ENCODE measurements around the gene HS2ST1. TPM values are rescaled to one million over a fixed set of nuclear protein-coding genes. Genes with fewer than 3 reads are reported as not detected.
"Not testable (repeated sequence)": the region's sequence is repeated elsewhere in the genome, so short reads cannot be mapped to it uniquely, and the experiment has no call there.

HS2ST1 gene
- total RNA-seq, 1 donor from 2014 or later, result 12.6 TPM

DNA sequence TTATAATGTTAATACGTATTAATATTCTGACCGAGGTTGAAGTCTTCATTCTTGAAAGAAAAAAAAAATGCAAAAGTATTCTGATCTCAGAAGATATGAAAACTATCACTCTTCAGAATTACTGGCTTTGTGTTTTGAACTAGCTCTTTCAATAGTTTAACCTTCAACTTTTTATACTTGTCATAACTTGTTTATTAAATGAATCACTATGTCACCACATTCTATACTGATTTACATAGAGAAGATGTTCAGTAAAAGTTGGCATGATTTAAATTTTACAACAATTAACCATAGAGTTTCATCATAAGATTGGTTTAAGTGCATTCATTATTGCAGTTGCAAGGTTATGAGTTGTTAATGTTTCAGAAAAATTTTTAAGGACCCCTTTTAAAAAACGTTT lies 57.3 kb downstream of the HS2ST1 start:
- no peak overlapping the region for H3K4me3 ChIP-seq
- intact Hi-C loops (cut with micrococcal nuclease), result no loop called here
- no peaks in the 10 kb centered on the region for H3K9me3 ChIP-seq (replicated peaks)
- DNase-seq, result no peak
- no peaks in the 10 kb centered on the region for H3K27me3 ChIP-seq (ENCODE audit: low read depth)
- TF ChIP-seq, protein P1, sequence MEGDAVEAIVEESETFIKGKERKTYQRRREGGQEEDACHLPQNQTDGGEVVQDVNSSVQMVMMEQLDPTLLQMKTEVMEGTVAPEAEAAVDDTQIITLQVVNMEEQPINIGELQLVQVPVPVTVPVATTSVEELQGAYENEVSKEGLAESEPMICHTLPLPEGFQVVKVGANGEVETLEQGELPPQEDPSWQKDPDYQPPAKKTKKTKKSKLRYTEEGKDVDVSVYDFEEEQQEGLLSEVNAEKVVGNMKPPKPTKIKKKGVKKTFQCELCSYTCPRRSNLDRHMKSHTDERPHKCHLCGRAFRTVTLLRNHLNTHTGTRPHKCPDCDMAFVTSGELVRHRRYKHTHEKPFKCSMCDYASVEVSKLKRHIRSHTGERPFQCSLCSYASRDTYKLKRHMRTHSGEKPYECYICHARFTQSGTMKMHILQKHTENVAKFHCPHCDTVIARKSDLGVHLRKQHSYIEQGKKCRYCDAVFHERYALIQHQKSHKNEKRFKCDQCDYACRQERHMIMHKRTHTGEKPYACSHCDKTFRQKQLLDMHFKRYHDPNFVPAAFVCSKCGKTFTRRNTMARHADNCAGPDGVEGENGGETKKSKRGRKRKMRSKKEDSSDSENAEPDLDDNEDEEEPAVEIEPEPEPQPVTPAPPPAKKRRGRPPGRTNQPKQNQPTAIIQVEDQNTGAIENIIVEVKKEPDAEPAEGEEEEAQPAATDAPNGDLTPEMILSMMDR (IDR thresholded peaks at IDR 0.05; ENCODE audit: borderline replicate concordance), result no peak
- H3K4me1 ChIP-seq, result peaks cover 15% of the 10 kb centered on the region
- H3K27ac ChIP-seq (replicated peaks), result no peak overlapping the region
- H3K36me3 ChIP-seq, result no peaks in the 10 kb centered on the region

DNA sequence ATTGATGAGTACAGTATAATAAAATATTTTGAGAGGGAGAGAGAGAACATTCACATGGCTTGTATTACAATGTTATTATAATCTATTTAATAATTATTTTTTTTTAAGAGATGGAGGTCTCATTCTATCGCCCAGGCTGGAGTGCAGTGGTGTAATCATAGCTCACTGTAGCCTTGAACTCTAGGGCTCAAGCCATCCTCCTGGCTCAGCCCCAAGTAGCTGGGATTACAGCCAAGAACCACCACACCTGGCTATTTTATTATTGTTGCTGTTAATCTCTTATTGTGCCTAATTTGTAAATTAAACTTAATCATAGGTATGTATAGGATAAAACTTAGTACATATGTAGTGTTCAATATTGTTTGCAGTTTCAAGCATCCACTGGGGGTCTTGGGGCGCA lies 57.8 kb downstream of the HS2ST1 start:
- Histone ChIP-seq H3K9me3 (replicated peaks) (no peaks in the 10 kb centered on the region), H3K4me1 (peaks cover 15% of the 10 kb centered on the region), H3K27me3 (ENCODE audit: low read depth) (no peaks in the 10 kb centered on the region), H3K4me3 (no peak overlapping the region), H3K27ac (replicated peaks) (no peak overlapping the region), H3K36me3 (no peaks in the 10 kb centered on the region)
- TF ChIP-seq, protein P1 (IDR thresholded peaks at IDR 0.05; ENCODE audit: borderline replicate concordance), result no peak
- intact Hi-C loops (cut with micrococcal nuclease), result no loop called here
- DNase-seq, result no peak

DNA sequence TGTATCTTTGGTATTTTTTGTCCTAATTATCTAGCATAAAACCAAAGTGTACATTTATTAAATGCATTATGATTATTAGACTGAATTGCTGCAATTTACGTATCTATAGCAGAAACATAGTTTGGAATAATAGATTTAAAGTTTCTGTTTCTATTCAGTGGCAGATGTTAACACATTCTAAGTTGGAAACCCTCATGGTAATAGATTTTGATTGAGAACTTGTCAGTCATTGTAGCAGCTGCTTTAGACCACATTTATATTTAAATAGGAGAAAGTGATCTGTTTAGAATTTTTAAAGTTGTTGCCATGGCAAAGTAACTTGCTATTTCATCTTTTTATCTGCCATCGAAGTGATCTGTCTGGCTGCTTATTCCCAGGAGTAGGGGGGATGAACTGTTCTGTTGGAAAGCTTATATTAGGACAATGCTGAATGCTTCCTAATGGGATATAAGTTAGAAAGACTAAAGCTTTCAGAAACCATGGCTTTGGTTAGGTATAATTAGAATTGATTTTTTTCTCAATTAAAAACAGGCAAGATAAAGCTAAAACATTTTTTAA lies 61.6 kb downstream of the HS2ST1 start:
- Histone ChIP-seq H3K36me3 (no peaks in the 10 kb centered on the region), H3K4me3 (no peak overlapping the region), H3K27ac (replicated peaks) (no peak overlapping the region), H3K4me1 (peaks cover 15% of the 10 kb centered on the region), H3K27me3 (ENCODE audit: low read depth) (no peaks in the 10 kb centered on the region), H3K9me3 (replicated peaks) (no peaks in the 10 kb centered on the region)
- no peak for DNase-seq
- intact Hi-C loops (cut with micrococcal nuclease), result no loop called here
- TF ChIP-seq, protein P1 (IDR thresholded peaks at IDR 0.05; ENCODE audit: borderline replicate concordance), result no peak

DNA sequence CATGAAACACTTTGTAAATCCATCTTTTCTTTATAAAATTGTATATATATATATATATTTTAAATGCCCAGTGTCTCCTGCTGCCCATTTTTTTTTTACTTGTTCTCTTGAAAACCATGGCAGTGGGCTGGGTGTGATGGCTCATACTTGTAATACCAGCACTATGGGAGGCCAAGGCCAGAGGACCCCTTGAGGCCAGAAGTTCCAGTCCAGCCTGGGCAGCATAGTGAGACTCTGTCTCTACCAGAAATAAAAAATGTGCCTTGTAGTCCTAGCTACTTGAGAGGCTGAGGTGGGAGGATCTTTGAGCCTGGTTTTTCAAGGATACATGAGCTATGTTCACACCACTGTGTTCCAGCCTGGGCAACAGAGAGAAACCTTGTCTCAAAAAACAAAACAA lies 62.2 kb downstream of the HS2ST1 start:
- Histone ChIP-seq H3K4me1 (peaks cover 15% of the 10 kb centered on the region), H3K27me3 (ENCODE audit: low read depth) (no peaks in the 10 kb centered on the region), H3K27ac (replicated peaks) (no peak overlapping the region), H3K4me3 (no peak overlapping the region), H3K36me3 (no peaks in the 10 kb centered on the region), H3K9me3 (replicated peaks) (no peaks in the 10 kb centered on the region)
- TF ChIP-seq, protein P1 (IDR thresholded peaks at IDR 0.05; ENCODE audit: borderline replicate concordance), result no peak
- no peak for DNase-seq
- intact Hi-C loops (cut with micrococcal nuclease), result no loop called here

DNA sequence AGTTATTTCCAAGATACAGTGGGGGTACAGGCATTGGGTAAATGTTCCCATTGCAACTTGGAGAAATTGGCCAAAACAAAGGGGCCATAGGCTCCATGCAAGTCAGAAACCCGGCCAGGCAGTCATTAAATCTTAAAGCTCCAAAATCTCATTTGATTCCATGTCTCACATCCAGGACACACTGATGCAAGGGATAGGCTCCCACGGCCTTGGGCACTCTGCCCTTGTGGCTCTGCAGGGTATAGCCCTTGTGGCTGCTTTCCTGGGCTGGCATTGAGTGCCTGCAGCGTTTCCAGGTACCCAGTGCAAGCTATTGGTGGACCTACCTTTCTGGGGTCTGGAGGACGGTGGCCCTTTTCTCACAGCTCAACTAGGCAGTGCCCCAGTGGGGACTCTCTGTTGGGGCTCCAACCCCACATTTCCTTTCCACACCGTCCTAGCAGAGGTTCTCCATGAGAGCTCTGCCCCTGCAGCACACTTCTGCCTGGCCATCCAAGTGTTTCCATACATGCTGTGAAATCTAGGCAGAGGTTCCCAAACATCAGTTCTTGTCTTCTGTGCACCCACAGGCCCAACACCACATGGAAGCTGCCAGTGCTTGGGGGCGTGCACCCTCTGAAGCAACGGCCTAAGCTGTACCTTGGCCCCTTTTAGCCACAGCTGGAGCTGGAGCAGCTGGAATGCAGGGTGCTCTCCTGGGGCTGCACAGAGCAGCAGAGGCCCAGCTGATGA lies 67.2 kb downstream of the HS2ST1 start:
- H3K27me3 ChIP-seq (ENCODE audit: low read depth), result no peaks in the 10 kb centered on the region
- no peak for DNase-seq
- H3K4me1 ChIP-seq, result no peaks in the 10 kb centered on the region
- H3K27ac ChIP-seq (replicated peaks), result no peak overlapping the region
- no peak overlapping the region for H3K4me3 ChIP-seq
- H3K36me3 ChIP-seq, result no peaks in the 10 kb centered on the region
- TF ChIP-seq, protein P1 (IDR thresholded peaks at IDR 0.05; ENCODE audit: borderline replicate concordance), result no peak
- H3K9me3 ChIP-seq (replicated peaks), result no peaks in the 10 kb centered on the region
- intact Hi-C loops (cut with micrococcal nuclease), result no loop called here

DNA sequence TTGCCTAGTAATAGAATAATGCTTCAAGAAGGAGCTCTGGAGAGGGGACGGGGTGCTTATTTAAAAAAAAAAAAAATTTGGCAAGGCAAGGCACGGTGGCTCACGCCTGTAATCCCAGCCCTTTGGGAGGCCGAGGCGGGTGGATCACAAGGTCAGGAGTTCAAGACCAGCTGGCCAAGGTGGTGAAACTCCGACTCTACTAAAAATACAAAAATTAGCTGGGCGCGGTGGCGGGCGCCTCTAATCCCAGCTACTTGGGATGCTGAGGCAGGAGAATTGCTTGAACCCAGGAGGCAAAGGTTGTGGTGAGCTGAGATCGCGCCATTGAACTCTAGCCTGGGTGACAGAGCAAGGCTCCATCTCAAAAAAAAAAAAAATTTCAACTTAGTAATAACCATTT lies 69.2 kb downstream of the HS2ST1 start:
- intact Hi-C loops (cut with micrococcal nuclease); H3K4me1 ChIP-seq; H3K27ac ChIP-seq (replicated peaks); DNase-seq; H3K4me3 ChIP-seq; H3K27me3 ChIP-seq (ENCODE audit: low read depth); H3K9me3 ChIP-seq (replicated peaks); H3K36me3 ChIP-seq: not testable (repeated sequence)
